BE2C (cell line): ENCODE results near the gene PCDH9.

ENCODE experiments used
- DNase-seq: peaks from one replicate; pipeline ENCODE4 v3.0.0-alpha.2; 2020
- H3K27me3 ChIP-seq: fragments of 250-450 bp; sonication (Bioruptor Pico); 2 replicates; pipeline ENCODE4 v1.5.1; 2020; ENCODE audit warnings: mild to moderate bottlenecking
- H3K36me3 ChIP-seq: fragments of 250-450 bp; sonication (Bioruptor Pico); 2 replicates; pipeline ENCODE4 v1.5.1; 2020; ENCODE audit warnings: mild to moderate bottlenecking
- H3K4me1 ChIP-seq: fragments of 250-450 bp; sonication (Bioruptor Pico); 2 replicates; pipeline ENCODE4 v1.5.1; 2020
- H3K4me3 ChIP-seq: 2 replicates; pipeline ENCODE4 v1.5.1; 2011; ENCODE audit warnings: low read depth, low read length
- H3K9me3 ChIP-seq: fragments of 250-450 bp; sonication (Bioruptor Pico); 2 replicates; pipeline ENCODE4 v1.5.1; 2020
- CTCF ChIP-seq: IDR thresholded peaks from 2 replicates; pipeline ENCODE4 v1.5.1; 2012; ENCODE audit warnings: mild to moderate bottlenecking, low read depth, low read length

PCDH9 gene

GRCh38 chr13:66459143-66459542, 771.0 kb downstream of the PCDH9 start:
- no peaks in the 10 kb centered on the region for H3K9me3 ChIP-seq
- no peaks in the 10 kb centered on the region for H3K27me3 ChIP-seq
- no peak for DNase-seq
- no peaks in the 10 kb centered on the region for H3K36me3 ChIP-seq
- H3K4me1 ChIP-seq, result no peaks in the 10 kb centered on the region
- TF ChIP-seq CTCF, result no peak
- H3K4me3 ChIP-seq, result no peak overlapping the region

- Histone ChIP-seq H3K4me1 (no peaks in the 10 kb centered on the region), H3K9me3 (no peaks in the 10 kb centered on the region), H3K36me3 (no peaks in the 10 kb centered on the region), H3K27me3 (no peaks in the 10 kb centered on the region), H3K4me3 (no peak overlapping the region)
- TF ChIP-seq CTCF, result no peak
- DNase-seq, result no peak
These were observed 783.7 kb downstream of the PCDH9 start for GRCh38 chr13:66446413-66446812.

GRCh38 chr13:66443926-66444325, 786.2 kb downstream of the PCDH9 start:
- TF ChIP-seq CTCF, result no peak
- no peak for DNase-seq
- Histone ChIP-seq H3K4me3 (no peak overlapping the region), H3K36me3 (no peaks in the 10 kb centered on the region), H3K4me1 (no peaks in the 10 kb centered on the region), H3K9me3 (no peaks in the 10 kb centered on the region), H3K27me3 (no peaks in the 10 kb centered on the region)

- H3K4me3 ChIP-seq, result no peak overlapping the region
- no peaks in the 10 kb centered on the region for H3K36me3 ChIP-seq
- DNase-seq, result no peak
- no peak for TF ChIP-seq CTCF
- no peaks in the 10 kb centered on the region for H3K27me3 ChIP-seq
- H3K4me1 ChIP-seq, result no peaks in the 10 kb centered on the region; the same call in 1 of the 2 replicates
- no peaks in the 10 kb centered on the region for H3K9me3 ChIP-seq
These were observed 789.2 kb downstream of the PCDH9 start for GRCh38 chr13:66440938-66441337.

- Histone ChIP-seq H3K27me3 (no peaks in the 10 kb centered on the region), H3K4me3 (no peak overlapping the region), H3K4me1 (no peaks in the 10 kb centered on the region; the same call in none of the 2 replicates), H3K9me3 (no peaks in the 10 kb centered on the region), H3K36me3 (no peaks in the 10 kb centered on the region)
- no peak for TF ChIP-seq CTCF
- DNase-seq, result no peak
These were observed 799.4 kb downstream of the PCDH9 start for GRCh38 chr13:66430728-66431127.

GRCh38 chr13:66430269-66430668, 799.9 kb downstream of the PCDH9 start:
- H3K9me3 ChIP-seq, result no peaks in the 10 kb centered on the region

More at GRCh38 chr13:66430269-66430668, 799.9 kb downstream of the PCDH9 start:
- H3K4me3 ChIP-seq, result no peak overlapping the region
- TF ChIP-seq CTCF, result no peak
- DNase-seq, result no peak
- H3K27me3 ChIP-seq, result no peaks in the 10 kb centered on the region
- no peaks in the 10 kb centered on the region for H3K36me3 ChIP-seq
- H3K4me1 ChIP-seq, result no peaks in the 10 kb centered on the region; the same call in 1 of the 2 replicates
